NCI-H2171 (cell line): ENCODE data around the gene CPT1B.
"Not testable (repeated sequence)": the region's sequence is repeated elsewhere in the genome, so short reads cannot be mapped to it uniquely, and the experiment has no call there.

Experiments used
- DNase-seq: peaks from one replicate; lab custom pipeline; 2025; lab: John Stamatoyannopoulos, UW

CPT1B gene

DNA sequence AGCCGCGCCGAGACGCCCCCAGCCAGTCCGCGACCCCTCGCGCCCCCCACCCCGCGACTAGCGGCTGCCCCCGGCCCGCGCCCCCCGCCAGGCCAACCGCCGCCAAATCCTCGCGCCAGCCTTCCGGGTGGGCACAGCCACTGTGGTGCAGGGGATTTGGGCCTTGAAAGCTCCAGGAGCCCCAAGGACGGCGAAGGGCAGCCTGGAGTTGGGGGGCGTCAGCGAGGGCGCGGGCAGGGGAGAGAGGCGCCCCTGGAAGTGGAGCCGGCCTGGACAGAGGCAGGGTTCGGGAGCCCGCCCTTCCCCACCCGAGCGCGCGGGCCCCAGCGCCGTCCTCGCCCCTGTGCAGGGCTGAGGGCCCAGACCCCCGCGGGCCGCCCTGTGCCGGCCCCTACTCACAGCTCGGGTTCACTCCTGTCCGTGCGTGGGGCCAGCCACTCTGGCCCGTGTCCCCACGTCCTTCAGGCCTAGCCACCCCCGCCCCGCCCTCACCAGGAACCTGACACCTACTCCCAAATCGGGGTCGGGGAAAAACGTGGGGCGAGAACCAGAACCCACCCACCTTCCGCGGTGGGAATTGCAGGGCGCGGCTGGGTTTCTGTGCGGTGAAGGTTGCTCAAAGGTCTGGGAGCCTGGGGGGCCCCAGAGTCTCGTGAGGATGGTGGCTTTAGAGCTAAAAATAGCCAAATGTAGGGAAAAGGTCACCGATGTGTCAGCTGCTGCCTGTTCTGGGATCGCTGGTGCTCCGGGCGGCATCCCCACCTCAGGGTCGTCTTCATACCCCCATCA, at the start of gene CPT1B:
Gene CPT1B (minus strand): TSS at position 441 of the 789 bp plus-strand sequence. CDS start 512 bp downstream, outside the sequence.
- peak; percentile 44 for DNase-seq

DNA sequence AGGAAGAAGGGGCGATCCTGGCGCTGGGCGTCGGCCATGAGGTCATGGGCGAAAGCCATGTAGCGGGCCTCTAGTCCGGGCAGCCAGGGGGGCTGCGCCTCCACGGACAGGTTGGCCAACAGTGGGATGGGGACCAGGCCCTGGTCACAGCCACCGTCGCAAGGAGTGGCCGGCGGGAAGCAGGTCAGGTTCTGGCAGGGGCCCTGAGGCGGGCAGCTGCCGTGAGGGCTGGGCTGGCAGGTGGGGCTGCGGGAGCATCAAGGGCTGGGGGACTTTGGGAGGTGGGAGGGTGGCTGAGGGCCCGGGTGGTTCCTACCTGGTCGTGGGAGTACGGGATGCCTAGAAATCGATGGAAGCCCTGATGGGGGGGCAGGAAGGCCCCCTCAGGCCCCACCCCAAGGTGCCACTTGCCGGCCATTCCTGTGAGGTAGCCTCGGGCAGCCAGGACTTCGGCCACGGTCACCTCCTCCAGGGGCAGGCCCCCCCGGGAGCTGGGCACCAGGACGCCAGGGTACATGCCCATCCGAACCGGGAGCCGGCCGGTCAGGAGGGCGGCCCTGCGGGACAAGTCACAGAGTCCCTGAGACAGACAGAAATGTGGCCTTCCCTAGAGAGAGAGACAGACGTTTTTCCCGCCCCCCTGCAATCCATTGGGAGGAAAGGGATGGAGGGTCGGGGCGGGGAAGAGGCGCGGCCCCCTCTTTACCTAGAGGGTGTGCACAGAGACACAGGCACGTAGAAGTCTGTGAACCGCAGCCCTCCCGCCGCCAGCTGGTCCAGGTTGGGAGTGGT, 48.8 kb upstream of the CPT1B start:
- no peak for DNase-seq

DNA sequence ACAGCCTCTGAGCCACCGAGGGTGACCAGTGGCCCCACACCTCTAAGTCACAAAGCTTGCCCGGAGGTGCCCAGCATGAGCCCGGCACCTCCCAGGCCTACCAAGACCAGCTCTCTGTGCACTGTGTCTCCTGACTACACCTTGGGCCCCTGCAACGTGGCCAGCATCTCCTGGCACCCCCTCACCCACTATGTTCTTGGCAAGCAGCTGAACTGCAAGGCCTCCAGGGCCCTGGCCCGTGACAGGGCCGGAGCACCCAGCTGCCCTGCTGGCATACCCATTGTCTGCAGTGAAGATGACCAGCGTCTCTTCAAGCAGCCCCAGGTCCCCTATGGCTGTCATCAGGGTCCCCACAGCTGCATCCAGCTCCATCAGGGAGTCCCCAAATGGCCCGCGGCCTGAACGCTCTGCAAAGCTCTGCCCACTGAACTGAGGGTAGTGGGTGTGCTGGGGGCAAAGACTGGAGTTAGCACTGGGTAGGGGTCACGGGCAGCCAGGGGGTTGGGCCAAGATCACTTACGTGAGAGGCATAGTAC, 48.2 kb upstream of the CPT1B start:
- DNase-seq: no peak

DNA sequence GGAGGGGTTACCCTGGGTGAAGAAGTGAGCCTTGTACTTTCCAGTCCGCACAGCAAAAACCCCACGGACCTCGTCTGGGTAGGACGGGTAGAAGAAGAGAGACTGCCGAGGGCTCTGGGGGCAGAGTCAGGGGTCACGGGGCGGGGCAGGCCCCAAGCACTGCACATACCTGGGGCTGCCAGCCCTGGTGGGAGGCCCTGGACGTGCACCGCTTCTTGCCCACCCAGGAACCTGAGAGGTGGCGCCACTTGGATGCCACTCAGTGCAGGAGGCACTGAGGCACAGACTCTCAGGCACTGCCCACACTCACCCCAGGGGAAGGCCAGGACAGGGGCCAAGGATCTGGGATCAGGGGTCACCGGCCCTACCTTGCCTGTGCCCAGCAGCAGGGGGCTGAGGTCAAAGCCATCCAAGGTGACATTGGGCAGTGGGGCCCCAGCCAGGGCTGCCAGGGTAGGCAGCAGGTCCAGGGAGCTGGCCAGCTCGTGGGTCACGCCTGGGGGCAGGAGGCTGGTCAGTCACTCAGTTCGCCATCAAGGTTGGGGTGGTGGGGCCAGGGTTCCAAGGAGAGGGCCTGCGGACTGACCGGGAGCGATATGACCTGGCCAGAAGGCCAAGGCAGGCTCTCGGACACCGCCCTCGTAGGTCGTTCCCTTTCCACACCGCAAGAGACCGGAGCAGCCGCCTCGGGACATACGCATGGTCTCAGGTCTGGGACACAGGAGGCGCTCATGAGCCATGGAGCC, 47.5 kb upstream of the CPT1B start:
- DNase-seq: no peak

DNA sequence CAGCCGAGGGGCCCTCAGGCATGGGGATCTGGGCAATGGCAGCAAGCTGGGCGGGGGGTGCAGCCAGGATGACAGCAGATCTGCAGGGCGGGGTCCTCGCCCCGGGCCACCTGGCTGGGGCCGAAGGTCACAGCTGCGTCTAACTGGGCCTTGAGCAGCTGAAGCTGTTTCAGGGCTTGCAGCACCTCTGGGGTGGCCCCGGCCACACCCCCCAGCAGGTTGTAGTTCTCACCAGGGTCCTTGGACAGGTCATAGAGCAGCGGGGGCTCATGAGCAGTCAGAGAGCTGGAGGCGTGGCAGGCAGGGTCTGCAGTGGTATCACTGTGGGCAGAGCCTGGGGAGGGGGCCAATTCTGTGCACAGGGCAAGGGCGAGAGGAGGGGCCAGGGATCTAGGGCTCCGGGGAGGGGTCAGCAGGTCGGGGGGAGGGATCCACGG, 46.9 kb upstream of the CPT1B start:
- no peak for DNase-seq

DNA sequence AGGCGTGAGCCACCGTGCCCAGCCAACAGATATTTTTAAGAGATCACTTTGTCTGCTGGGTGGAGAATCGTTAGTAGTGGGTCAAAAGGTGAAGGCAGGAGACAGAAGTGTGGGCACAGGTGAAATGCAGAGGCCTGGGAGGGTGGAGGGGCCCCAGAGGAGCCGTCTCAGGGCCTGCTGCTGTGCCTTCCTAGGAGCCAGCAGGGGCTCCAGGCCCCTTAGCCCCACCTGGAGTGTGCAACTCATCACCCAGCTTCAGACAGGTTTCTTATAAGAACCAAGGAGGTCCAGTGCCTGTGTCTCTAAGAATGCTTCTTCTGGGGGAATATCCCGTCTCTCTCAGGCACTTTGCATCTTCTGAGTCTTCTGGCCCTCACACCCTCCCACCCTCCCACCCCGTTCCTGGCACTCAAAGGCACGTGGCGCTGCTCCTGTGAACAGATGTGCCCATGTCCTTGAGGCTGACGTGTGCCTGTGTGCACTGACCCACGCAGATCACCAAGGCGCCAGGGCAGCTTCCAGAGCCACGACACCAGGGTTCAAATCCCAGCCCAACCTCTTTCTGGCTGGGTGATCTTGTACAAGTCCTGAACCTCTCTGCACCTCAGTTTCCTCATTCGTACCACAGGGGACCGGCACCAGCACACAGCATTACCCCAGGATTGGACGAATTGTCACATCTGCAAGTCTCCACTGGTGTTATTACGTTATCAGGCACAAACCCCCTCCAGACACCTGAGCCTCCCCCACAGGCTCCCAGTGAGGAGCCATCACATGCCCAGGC, 46.3 kb upstream of the CPT1B start:
- no peak for DNase-seq

DNA sequence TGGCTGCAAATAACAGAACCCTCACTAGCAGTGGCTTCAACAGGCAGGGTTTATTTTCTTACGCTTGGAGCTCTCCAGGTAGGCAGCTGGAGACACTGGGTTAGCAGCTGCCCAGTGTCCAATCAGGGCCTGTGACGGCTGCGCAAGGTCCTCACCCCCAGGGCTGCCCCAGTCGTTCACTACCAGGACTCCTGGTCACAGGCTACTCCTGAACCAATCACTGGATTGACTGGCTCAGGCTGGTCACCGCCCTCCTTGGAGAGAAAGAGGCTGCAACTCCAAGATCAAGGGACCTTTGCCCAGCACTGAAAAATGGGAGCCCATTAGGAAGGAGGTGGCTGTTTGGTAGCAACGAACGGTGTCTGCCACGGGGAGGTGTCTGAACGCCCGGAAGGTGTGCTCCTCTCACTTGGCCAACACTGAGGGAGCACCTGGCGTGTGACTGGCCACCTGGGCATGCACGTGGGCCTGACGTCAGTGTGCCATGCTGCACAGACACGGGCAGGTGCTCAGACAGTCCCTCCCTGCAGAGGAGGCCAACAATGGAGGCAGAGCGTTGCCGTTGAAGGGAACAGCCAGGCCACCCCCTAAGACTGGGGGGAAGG, 44.6 kb upstream of the CPT1B start:
- peak; percentile 76 for DNase-seq

DNA sequence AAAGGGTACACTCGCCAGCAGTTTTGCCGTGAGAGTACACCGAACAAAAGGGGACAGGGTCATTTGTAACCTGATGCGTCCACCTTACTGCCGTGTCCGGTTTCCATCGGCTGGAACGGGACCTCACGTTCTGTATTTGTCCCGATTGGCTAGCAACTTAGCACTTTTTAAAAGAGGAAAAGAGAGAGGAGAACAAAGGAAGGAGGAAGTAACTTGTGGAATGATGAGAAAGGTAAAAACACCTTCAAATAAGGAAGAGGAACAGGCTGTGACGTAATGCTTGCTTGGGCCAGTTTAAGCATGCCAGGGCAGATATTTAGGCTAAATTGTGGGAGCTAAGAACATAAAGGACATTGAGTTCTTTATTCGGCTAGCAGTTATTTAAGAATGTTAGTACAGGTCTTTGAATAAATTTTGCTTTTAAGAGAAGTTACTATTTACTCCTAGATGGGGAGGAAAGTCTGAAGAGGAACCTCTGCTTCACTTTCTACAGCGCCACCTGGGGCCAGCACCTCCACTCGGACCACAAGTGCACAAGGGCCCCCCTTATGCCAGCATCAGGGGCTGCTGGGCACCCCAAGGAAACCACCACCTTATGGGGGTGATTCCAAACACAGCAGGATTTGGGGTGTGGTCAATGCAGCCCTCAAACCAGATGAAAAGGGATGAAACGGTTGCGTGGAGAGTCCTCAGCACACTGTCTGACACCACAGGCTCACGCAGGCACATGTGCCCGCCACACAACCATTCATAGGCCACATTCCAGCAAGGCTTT, 43.9 kb upstream of the CPT1B start:
- no peak for DNase-seq

DNA sequence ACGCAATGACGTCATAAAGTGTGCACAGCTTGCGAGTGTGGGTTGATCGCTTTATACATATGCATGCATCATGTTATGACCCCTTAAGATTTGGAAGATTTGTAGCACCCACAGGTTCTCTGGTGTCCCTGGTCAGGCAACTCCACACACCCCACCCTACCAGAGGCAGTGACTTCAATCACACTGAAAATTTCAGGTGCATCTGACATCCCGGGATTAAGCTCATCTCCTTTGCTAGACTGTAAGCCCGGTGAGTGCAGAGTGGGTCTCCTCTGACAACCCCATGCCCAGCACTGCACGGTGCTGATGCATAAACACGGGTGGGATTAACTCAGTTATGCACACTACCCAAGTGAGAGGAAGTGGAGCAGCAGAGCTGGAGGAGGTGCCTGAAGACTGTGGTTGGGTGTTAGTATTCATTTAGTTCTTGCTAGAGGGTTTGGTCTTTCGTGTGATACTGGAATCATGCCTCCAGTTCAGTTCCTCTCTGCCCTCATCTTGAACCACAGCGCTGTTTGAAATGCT, 43.2 kb upstream of the CPT1B start:
- no peak for DNase-seq

DNA sequence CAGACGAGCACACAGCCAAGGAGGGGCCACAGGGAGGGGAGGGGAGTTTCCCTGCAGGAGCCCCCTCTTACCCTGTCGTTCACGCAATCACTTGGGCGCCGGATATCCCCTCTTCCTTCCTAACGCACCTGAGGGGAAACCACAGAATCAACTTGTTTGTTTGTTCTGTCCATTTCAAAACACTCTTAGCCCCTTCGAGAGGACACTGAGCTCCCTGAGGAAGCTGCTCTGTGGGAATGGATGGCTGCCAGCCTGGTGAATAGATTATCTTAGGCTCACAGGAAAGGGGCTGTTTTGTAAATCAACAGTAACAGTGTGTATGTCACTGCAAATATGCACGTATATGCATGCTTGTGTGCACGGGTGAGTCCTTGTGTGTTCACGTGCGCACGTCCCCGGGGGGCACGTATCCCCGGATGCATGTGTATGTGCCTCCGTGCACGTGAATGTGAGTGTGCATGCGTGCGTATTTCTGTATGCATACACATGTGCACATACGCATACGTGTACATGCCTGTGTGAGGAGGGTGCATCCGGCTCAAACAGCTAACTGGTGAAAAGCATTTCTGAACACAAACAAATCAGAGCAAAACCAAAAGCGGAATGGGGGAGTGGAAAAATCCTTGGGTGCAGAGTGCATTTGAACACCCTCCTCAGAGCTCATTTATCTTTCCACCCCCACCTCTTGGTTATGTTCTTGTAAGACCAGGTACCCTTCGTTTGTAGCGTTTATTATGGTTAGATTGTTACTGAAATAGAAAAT, 42.5 kb upstream of the CPT1B start:
- DNase-seq: no peak

DNA sequence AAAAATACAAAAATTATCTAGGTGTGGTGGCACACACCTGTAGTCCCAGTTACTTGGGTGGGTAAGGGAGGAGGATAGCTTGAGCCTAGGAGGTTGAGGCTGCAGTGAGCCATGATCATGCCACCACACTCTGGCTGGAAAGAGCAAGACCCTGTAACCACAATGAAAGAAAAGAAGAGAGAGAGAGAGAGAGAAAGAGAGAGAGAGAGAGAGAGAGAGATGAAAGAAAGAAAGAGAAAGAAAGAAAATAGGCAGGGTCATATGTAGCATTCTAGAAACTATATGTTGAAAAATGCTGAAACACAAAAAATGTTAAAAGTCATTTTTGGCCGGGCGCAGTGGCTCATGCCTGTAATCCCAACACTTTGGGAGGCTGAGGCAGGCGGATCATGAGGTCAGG, 36.1 kb upstream of the CPT1B start:
- not testable (repeated sequence) for DNase-seq

DNA sequence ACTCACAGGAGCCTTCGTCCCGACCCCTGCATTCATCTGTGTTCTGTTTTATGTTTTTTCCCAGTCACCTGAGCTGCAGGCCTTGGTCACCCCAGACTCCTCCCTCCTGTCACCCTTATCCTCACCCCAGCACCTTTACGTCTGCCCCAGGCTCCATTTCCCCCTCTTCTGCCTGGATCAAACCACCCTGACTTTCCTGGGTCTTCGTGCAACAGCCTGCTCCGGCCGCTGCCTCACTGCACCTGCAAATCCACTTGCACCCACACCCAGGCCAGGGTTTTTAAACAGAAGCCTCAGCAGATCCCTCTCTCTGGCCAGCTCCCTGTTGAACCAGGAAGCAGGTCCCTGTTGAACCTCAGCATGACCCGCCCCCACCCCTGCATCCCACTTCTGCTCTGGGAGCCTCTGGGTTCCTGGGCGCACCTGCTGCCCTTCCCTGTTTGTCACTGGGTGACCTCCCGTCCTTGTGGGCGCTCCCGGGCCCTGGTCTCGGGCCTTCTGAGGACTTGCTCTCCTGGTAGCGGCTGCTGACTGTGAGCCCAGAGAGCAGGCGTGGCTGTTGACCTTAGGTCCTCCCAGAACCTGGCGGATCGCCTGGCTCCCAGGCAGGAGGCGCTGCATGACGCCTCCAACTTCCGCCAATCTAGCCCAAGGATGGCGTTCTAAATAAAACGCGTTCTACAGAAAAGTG, 35.2 kb upstream of the CPT1B start:
- DNase-seq: no peak

DNA sequence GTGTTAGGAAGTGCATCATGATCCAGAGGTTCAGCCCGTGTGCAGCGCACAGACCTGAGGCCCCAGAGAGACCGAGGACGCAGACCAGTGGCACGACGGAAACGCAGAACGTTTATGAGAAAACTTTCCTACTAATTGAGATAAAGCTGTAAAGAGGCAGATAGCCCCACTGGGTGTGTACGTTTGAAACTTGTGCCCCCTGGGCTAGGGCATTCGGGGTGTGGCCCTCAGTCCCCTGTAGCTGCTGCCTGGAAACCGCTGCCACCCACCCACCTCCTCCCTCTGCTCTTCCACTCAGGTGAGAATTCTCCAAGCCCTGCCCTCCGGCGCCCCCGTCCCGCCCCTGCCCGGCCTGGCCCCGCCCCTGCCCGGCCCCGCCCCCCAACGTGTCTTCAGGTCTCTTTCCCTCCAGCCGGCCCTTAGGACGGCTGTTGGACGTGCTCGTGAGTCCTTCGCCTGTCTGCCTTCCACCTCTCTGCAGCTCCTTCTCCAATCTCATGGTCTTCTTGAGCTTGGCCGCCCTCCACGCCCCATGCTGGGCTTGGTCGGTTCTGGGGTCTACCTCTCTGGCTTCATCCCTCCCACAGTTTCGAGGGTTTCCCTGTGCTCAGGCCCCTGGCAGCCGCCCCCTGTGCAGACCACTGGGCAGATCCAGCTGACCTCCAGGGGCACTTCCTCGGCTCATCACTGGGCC, 34.4 kb upstream of the CPT1B start:
- no peak for DNase-seq

DNA sequence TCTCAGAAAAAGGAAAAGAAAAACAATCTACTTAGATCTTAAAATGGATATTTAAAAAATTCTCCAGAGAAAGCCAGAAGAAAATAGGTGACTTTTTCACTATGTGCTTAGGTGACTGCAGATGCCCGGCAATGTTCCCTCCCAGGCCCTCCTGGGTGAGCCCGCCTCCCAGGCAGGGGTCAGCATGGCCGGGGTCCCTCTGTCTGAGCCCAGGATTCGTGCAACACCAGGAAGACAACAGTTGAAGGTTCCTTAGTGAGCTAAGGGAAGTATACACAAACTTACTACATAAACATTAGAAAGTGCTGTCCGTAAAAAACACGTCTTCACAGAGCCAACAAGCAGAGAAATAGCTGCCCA, 33.9 kb upstream of the CPT1B start:
- no peak for DNase-seq

DNA sequence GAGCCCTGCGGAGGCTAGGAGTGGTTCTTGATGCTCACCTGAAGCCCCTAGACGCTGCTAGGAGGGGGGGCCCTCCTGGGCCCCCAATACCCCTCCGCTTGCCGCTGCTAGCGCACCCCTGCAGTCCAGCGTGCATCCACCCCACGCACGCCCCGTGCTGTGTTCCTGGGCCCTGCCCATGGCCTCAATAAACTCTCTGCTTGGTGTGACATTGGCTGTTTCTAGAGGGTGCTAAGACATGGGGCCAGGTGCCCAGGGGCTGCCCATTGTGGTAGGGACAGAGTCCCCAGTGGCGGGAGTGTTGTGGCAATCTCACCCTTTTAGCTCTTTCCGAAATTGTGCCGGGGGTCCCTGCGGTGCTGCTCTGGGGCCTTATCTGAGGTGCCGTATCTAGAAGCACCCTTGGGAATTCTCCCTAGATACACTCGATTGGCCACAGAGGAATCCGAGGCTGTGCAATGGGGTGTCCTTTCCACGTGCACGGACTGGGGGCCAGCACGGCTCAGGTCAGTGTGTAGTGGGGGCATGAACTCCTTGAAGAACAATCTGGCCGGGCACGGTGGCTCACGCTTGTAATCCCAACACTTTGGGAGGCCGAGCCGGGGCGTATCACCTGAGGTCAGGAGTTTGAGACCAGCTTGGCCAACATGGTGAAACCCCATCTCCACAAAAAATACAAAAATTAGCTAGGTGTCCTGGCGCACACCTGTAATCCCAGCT, 33.3 kb upstream of the CPT1B start:
- no peak for DNase-seq

DNA sequence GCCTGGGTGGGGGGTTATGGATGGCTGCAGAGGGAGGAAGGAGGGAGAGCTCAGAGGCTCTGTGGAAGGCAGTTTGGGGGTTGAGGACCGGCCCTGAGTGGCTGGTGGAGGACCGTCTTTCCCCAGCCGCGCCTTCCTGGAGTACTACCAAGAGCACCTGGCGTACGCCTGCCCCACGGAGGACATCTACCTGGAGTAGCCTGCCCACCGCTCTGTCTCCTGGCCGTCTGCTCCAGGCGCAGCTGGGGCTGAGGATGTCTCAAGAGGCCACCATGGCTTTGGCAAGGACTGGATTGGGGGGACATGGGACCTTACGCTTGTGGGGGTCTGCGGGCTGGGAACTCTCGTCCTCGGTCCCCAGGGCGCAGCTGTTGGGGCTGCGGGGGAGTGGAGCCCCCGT, 32.4 kb upstream of the CPT1B start:
- no peak for DNase-seq

DNA sequence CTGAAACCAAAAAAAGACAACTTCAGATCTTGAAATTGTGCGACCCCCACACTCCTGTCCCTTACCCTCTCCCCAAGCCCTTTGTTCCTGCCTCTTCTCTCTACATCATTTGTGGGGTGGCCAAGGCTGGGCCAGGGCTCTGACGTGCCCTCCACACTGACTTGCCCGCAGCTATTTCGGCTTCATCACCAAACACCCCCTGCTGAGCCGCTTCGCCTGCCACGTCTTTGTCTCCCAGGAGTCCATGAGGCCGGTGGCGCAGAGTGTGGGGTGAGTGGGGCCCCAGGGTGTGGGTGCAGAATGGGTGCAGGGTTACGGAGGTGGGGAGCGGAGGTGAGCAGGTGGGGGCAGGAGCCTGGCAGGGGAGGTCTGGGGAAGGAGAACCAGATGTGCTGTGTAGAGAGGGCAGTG, 31.8 kb upstream of the CPT1B start:
- no peak for DNase-seq
